Hepatocyte (in vitro differentiated cells): Measurements from ENCODE around the gene SAMD13.

Experiments used
- CTCF ChIP-seq: fragments of 200-600 bp; sonication (generic); IDR thresholded peaks from 2 replicates; pipeline ENCODE4 v1.5.1; 2016; ENCODE audit warnings: antibody characterized with exemption, mild to moderate bottlenecking; ENCODE audit not compliant: poor library complexity
- EZH2 ChIP-seq: fragments of 200-600 bp; sonication (generic); IDR thresholded peaks from 2 replicates; pipeline ENCODE4 v1.6.1; 2016; ENCODE audit warnings: antibody characterized with exemption, mild to moderate bottlenecking, borderline replicate concordance
- EZH2phosphoT487 ChIP-seq: fragments of 200-600 bp; sonication (generic); IDR thresholded peaks from one replicate; pipeline ENCODE4 v1.6.1; 2018; ENCODE audit warnings: antibody characterized with exemption, mild to moderate bottlenecking, low read depth, moderate library complexity; ENCODE audit not compliant: unreplicated experiment, severe bottlenecking

- no peak for TF ChIP-seq CTCF
- TF ChIP-seq EZH2, result no peak
- TF ChIP-seq EZH2phosphoT487, result no peak
Measured at GRCh38 chr1:84385347-84385746, 83.8 kb downstream of the SAMD13 start.
